ENCODE measurements around the gene MAP1LC3A.

Gene MAP1LC3A

GRCh38 chr20:34537651-34538050 is 20.9 kb upstream of the MAP1LC3A start:
- Histone ChIP-seq H3K4me1 (no peaks in the 10 kb centered on the region), H3K4me3 (ENCODE audit: low read depth, low read length) (no peak overlapping the region), H3K9me3 (no peaks in the 10 kb centered on the region), H3K27me3 (no peaks in the 10 kb centered on the region), H3K36me3 (peaks cover 63% of the 10 kb centered on the region)
- no peak for TF ChIP-seq CTCF (IDR thresholded peaks at IDR 0.05; ENCODE audit: low read depth, low read length)
- DNase-seq: no peak

GRCh38 chr20:34538671-34539123 is 19.8 kb upstream of the MAP1LC3A start:
- peak; percentile 94 for TF ChIP-seq CTCF (IDR thresholded peaks at IDR 0.05; ENCODE audit: low read depth, low read length)
- H3K27me3 ChIP-seq: no peaks in the 10 kb centered on the region
- H3K4me1 ChIP-seq: no peaks in the 10 kb centered on the region
- H3K4me3 ChIP-seq (ENCODE audit: low read depth, low read length): no peak overlapping the region
- DNase-seq: peak; percentile 65
- H3K36me3 ChIP-seq: peaks cover 54% of the 10 kb centered on the region
- no peaks in the 10 kb centered on the region for H3K9me3 ChIP-seq

GRCh38 chr20:34539756-34540155 is 18.8 kb upstream of the MAP1LC3A start:
- Histone ChIP-seq H3K27me3 (no peaks in the 10 kb centered on the region), H3K9me3 (no peaks in the 10 kb centered on the region), H3K36me3 (peaks cover 47% of the 10 kb centered on the region), H3K4me3 (ENCODE audit: low read depth, low read length) (no peak overlapping the region), H3K4me1 (no peaks in the 10 kb centered on the region)
- DNase-seq: no peak
- no peak for TF ChIP-seq CTCF (IDR thresholded peaks at IDR 0.05; ENCODE audit: low read depth, low read length)

GRCh38 chr20:34540596-34541263 is 17.8 kb upstream of the MAP1LC3A start:
- H3K36me3 ChIP-seq: peaks cover 39% of the 10 kb centered on the region

GRCh38 chr20:34541264-34541901 is 17.1 kb upstream of the MAP1LC3A start:
- TF ChIP-seq CTCF (IDR thresholded peaks at IDR 0.05; ENCODE audit: low read depth, low read length): no peak

More at GRCh38 chr20:34540596-34541263, 17.8 kb upstream of the MAP1LC3A start:
- H3K4me3 ChIP-seq (ENCODE audit: low read depth, low read length): no peak overlapping the region
- DNase-seq: no peak
- TF ChIP-seq CTCF (IDR thresholded peaks at IDR 0.05; ENCODE audit: low read depth, low read length): no peak
- no peaks in the 10 kb centered on the region for H3K4me1 ChIP-seq
- H3K9me3 ChIP-seq: no peaks in the 10 kb centered on the region
- no peaks in the 10 kb centered on the region for H3K27me3 ChIP-seq

GRCh38 chr20:34541917-34542316 is 16.6 kb upstream of the MAP1LC3A start:
- no peaks in the 10 kb centered on the region for H3K9me3 ChIP-seq
- peaks cover 29% of the 10 kb centered on the region for H3K36me3 ChIP-seq
- H3K4me1 ChIP-seq: no peaks in the 10 kb centered on the region
- DNase-seq: no peak
- H3K27me3 ChIP-seq: no peaks in the 10 kb centered on the region
- TF ChIP-seq CTCF (IDR thresholded peaks at IDR 0.05; ENCODE audit: low read depth, low read length): no peak
- no peak overlapping the region for H3K4me3 ChIP-seq (ENCODE audit: low read depth, low read length)

More at GRCh38 chr20:34541264-34541901, 17.1 kb upstream of the MAP1LC3A start:
- Histone ChIP-seq H3K4me3 (ENCODE audit: low read depth, low read length) (no peak overlapping the region), H3K36me3 (peaks cover 32% of the 10 kb centered on the region), H3K4me1 (no peaks in the 10 kb centered on the region), H3K27me3 (no peaks in the 10 kb centered on the region), H3K9me3 (no peaks in the 10 kb centered on the region)
- DNase-seq: no peak
